Large intestine (tissue), 3 donors: ENCODE measurements around the gene SPTAN1. TPM values are rescaled to one million over a fixed set of nuclear protein-coding genes. Genes with fewer than 3 reads are reported as not detected.

Experiments used
- DNase-seq, 2 donors: peaks; one replicate each; pipeline versions ENCODE4 v3.0.0 to v3.0.0-alpha.2; 2013
- H3K27ac ChIP-seq: one replicate; pipeline ENCODE4 v1.5.1; 2013; ENCODE audit warnings: low read length
- H3K27me3 ChIP-seq: 2 replicates; pipeline ENCODE4 v1.6.1; 2013; ENCODE audit warnings: low read length; ENCODE audit not compliant: control insufficient read depth, insufficient read depth
- H3K36me3 ChIP-seq: 2 replicates; pipeline ENCODE4 v1.6.1; 2013; ENCODE audit warnings: low read length; ENCODE audit not compliant: control insufficient read depth, insufficient read depth
- H3K4me1 ChIP-seq: one replicate; pipeline ENCODE4 v1.6.1; 2013; ENCODE audit warnings: low read length; ENCODE audit not compliant: control insufficient read depth, insufficient read depth
- H3K4me3 ChIP-seq: one replicate; pipeline ENCODE4 v1.5.1; 2013; ENCODE audit warnings: low read length
- H3K9me3 ChIP-seq: one replicate; pipeline ENCODE4 v1.6.1; 2013; ENCODE audit warnings: mild to moderate bottlenecking, low read depth, low read length, moderate library complexity; ENCODE audit not compliant: control insufficient read depth
- WGBS: methylation state at CpG from one replicate; pipeline ENCODE4 v1.1.5; 2013; ENCODE audit warnings: low lambda C conversion rate; ENCODE audit not compliant: insufficient coverage; 5-methylcytosine and 5-hydroxymethylcytosine counted together
- polyA plus RNA-seq: library from polyadenylated mRNA; unstranded; fragments of 120-200 nt; gene quantifications from one replicate; pipeline ENCODE4 v1.2.1, GENCODE V29; 2013

SPTAN1 gene
- polyA plus RNA-seq, 1 donor, result 240 TPM

DNA sequence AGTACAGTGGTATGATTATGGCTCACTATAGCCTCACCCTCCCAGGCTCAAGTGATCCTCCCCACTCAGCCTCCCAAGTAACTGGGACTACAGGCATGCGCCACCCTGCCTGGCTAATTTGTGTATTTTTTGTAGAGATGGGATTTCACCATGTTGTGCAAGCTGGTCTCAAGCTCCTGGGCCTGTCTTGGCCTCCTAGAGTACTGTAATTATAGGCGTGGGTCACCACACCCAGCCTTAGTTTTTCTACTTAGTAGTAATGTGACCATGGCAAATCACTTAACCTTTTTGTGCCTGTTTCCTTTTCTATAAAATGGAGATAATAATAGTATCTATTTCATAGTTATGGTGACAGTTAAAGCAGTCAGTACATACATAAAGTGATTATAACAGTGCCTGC lies 25.7 kb upstream of the SPTAN1 start:
- DNase-seq, result no peak
- Histone ChIP-seq H3K4me1 (no peaks in the 10 kb centered on the region), H3K27me3 (no peaks in the 10 kb centered on the region), H3K27ac (no peak overlapping the region), H3K36me3 (peaks cover 58% of the 10 kb centered on the region), H3K4me3 (no peak overlapping the region), H3K9me3 (no peaks in the 10 kb centered on the region)
- WGBS, result no CpG with 5 or more reads among the region's 2 CpGs

GRCh38 chr9:128528445-128529160 lies 23.8 kb upstream of the SPTAN1 start:
- no CpG with 5 or more reads among the region's 15 CpGs for WGBS
- DNase-seq, result no peak
- Histone ChIP-seq H3K9me3 (no peaks in the 10 kb centered on the region), H3K4me1 (no peaks in the 10 kb centered on the region), H3K36me3 (peaks cover 57% of the 10 kb centered on the region), H3K4me3 (no peak overlapping the region), H3K27me3 (no peaks in the 10 kb centered on the region), H3K27ac (no peak overlapping the region)

DNA sequence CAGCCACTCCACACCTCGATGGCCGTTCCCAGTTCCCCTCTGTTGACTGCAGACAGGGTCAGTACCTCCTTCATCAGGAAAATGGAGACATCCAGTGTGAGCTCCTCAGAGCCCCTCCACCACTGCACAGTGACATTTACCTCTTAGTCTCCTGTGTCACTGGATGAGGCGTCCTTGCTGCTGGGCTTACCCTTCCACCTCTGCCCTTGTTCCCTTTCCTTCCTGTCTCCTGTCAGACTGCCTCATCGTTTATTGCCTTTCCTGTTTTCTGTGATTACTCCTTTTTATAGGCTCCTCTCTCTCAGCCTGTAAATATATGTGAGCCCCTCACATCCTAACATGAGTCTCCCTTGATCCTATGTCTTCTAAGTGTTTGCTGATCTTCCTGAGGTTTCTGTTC lies 23.2 kb upstream of the SPTAN1 start:
- WGBS, result 67% methylated on average over 1 of the region's 4 CpGs

DNA sequence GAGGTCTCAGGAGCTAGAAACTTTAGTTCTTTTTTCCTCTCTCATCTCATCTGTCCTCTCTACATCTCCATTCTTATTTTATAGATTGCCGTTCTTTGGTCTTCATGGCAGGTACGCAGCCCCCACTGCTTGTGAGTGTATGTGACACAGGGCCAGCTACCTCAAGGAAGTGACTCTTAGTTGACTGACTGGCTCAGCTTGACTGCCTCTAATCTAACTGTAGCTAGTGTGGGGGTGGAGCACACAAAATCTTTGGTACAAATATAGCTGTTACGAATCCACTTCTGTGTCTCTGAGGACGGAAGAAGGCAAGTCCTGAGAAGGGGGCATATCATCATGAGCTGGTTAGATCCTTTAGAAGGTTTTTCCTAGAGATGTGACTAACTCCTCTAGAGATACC lies 19.8 kb upstream of the SPTAN1 start:
- DNase-seq, result no peak
- 80% methylated on average over 2 of the region's 4 CpGs for WGBS
- H3K27ac ChIP-seq, result no peak overlapping the region
- H3K36me3 ChIP-seq, result peaks cover 46% of the 10 kb centered on the region
- no peak overlapping the region for H3K4me3 ChIP-seq
- H3K4me1 ChIP-seq, result no peaks in the 10 kb centered on the region
- H3K9me3 ChIP-seq, result no peaks in the 10 kb centered on the region
- no peaks in the 10 kb centered on the region for H3K27me3 ChIP-seq

More for the DNA sequence above, 23.2 kb upstream of the SPTAN1 start:
- peaks cover 58% of the 10 kb centered on the region for H3K36me3 ChIP-seq
- no peaks in the 10 kb centered on the region for H3K27me3 ChIP-seq
- H3K4me1 ChIP-seq, result no peaks in the 10 kb centered on the region
- H3K27ac ChIP-seq, result no peak overlapping the region
- H3K4me3 ChIP-seq, result no peak overlapping the region
- no peak for DNase-seq
- H3K9me3 ChIP-seq, result no peaks in the 10 kb centered on the region

DNA sequence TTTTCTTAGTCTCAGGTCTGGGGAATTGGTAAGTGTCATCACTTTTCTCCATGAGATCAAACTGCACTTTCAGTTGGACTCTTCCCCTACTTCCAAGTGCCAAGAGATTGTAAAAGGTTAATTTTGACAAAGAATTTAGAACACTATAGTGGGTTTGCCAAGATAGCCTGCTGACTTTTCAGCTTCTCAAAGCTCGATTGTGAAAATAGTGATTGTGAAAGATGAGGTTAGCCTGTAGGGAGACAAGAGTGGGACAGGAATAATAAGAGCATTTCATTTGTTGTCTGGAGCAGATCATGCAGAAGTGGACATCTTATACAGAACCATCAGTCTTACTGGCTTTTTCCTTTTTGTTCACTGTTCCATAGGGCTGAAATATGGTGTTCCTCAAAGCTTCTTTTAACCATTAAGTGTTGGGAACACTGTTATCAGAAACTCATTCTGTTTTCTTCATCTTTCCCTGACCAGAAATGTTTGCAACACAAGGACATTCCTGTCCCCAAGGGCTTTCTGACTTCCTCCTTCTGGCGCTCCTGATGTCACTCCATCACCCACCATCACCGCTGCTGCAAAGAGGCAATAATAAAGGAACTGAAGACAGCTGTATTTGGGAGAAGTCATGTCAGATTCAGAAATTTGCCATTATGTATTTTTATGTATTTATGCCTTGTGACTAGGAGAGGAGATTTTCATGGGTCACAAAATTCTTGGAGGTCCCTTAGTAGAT lies 11.6 kb upstream of the SPTAN1 start:
- peaks cover 55% of the 10 kb centered on the region for H3K36me3 ChIP-seq
- H3K9me3 ChIP-seq, result no peaks in the 10 kb centered on the region
- H3K27me3 ChIP-seq, result no peaks in the 10 kb centered on the region
- no peak for DNase-seq
- WGBS, result 100% methylated on average over 1 of the region's 3 CpGs
- no peak overlapping the region for H3K4me3 ChIP-seq
- H3K27ac ChIP-seq, result no peak overlapping the region
- H3K4me1 ChIP-seq, result no peaks in the 10 kb centered on the region

DNA sequence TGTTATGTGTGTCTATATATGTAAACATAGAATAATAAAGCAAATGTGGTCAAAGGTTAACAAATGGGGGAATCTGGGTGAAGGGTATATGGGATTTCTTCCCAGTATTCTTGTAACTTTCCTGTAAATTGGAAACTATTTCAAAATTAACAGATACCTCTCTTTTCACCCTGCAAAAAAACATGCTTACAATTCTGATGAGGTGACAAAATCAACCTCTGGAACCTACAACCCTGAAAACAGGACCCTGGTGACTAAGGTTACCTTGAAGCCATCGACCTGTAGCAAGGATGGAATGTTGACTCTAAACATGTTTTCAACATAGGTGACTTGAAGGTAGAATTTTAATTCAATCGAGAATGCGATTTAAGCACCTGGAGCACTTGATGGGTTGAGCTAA lies 5.9 kb upstream of the SPTAN1 start:
- Histone ChIP-seq H3K27me3 (no peaks in the 10 kb centered on the region), H3K4me1 (peaks cover under 1% of the 10 kb centered on the region), H3K4me3 (no peak overlapping the region), H3K36me3 (peaks cover 10% of the 10 kb centered on the region), H3K27ac (no peak overlapping the region), H3K9me3 (no peaks in the 10 kb centered on the region)
- no CpG with 5 or more reads among the region's 3 CpGs for WGBS
- no peak for DNase-seq

GRCh38 chr9:128548876-128549275 lies 3.5 kb upstream of the SPTAN1 start:
- Histone ChIP-seq H3K27me3 (no peaks in the 10 kb centered on the region), H3K4me1 (peaks cover 8% of the 10 kb centered on the region), H3K9me3 (no peaks in the 10 kb centered on the region), H3K36me3 (no peaks in the 10 kb centered on the region), H3K4me3 (no peak overlapping the region), H3K27ac (no peak overlapping the region)
- no CpG with 5 or more reads among the region's 7 CpGs for WGBS
- DNase-seq, result no peak

GRCh38 chr9:128550226-128550625 lies 2.2 kb upstream of the SPTAN1 start:
- no peak overlapping the region for H3K4me3 ChIP-seq
- peaks cover 22% of the 10 kb centered on the region for H3K4me1 ChIP-seq
- DNase-seq, result no peak
- H3K27ac ChIP-seq, result peak overlapping the region; percentile 78
- no CpG with 5 or more reads among the region's 2 CpGs for WGBS
- no peaks in the 10 kb centered on the region for H3K9me3 ChIP-seq
- no peaks in the 10 kb centered on the region for H3K27me3 ChIP-seq
- H3K36me3 ChIP-seq, result no peaks in the 10 kb centered on the region

GRCh38 chr9:128550770-128551656 lies 1.4 kb upstream of the SPTAN1 start:
- H3K27ac ChIP-seq, result peak overlapping the region; percentile 78
- no CpG with 5 or more reads among the region's 11 CpGs for WGBS
- H3K9me3 ChIP-seq, result no peaks in the 10 kb centered on the region
- H3K27me3 ChIP-seq, result no peaks in the 10 kb centered on the region
- peaks cover 29% of the 10 kb centered on the region for H3K4me1 ChIP-seq
- H3K4me3 ChIP-seq, result no peak overlapping the region
- DNase-seq, result peak in 1 of 2 donors; percentile 22
- no peaks in the 10 kb centered on the region for H3K36me3 ChIP-seq

DNA sequence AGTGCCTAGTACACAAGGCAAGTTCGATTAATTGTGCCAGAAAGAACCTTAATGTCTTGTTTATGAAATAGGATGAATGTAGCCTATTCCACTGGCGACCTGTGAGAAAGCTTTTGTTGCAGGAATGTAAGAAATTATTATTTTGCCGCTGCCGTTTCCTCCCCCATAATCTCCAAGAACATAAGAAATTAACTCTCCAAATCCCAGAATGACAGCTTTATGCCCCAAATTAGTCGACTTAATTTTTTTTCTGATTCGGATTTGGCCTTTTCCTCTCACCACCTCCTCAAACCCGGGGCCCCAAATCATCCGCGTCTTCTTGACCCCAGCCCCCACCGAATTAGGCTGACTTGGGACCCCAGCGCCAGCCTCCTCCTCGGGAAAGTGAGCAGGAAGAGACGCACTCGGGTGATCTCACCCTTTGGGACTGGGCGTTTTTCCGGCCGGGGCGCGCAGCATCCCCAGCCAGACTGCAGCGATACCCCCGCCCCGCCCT lies 682 bp upstream of the SPTAN1 start:
- Histone ChIP-seq H3K4me1 (peaks cover 34% of the 10 kb centered on the region), H3K4me3 (peak overlapping the region; percentile 77), H3K27me3 (no peaks in the 10 kb centered on the region), H3K27ac (peak overlapping the region; percentile 78), H3K9me3 (no peaks in the 10 kb centered on the region), H3K36me3 (no peaks in the 10 kb centered on the region)
- WGBS, result 0% methylated on average over 1 of the region's 22 CpGs
- no peak for DNase-seq
